Lung (tissue), 12 donors: ENCODE measurements around the gene PDGFC. TPM values are rescaled to one million over a fixed set of nuclear protein-coding genes. Genes with fewer than 3 reads are reported as not detected.

ENCODE experiments used
- ATAC-seq: fragments of 200-7000 bp; cut with Tn5 transposase; one replicate; pipeline ENCODE4 v1.9.1; 2020; ENCODE audit warnings: moderate number of reproducible peaks; ENCODE audit not compliant: insufficient read depth, low FRiP score
- DNase-seq, 3 donors: peaks; one replicate each; pipeline ENCODE4 v3.0.0-alpha.2; 2013 to 2017
- H3K27ac ChIP-seq, 2 donors: one replicate each; pipeline ENCODE4 v1.5.1; 2013; ENCODE audit warnings: mild to moderate bottlenecking in 2 of 2, moderate library complexity in 2 of 2, control low read depth in 1 of 2, inconsistent platforms in 1 of 2, low read depth in 1 of 2, low read length in 1 of 2
- H3K27me3 ChIP-seq, 3 donors: one replicate each; pipeline ENCODE4 v1.5.1; 2013; ENCODE audit warnings: low read length in 2 of 3; ENCODE audit not compliant: control insufficient read depth in 3 of 3, insufficient read depth in 3 of 3
- H3K36me3 ChIP-seq, 4 donors: one replicate each; pipeline ENCODE4 v1.5.1; 2013; ENCODE audit warnings: low read length in 4 of 4, mild to moderate bottlenecking in 1 of 4, moderate library complexity in 1 of 4; ENCODE audit not compliant: control insufficient read depth in 4 of 4, insufficient read depth in 4 of 4
- H3K4me1 ChIP-seq, 5 donors: one replicate each; pipeline ENCODE4 v1.5.1; 2013; ENCODE audit warnings: low read length in 5 of 5, mild to moderate bottlenecking in 2 of 5, moderate library complexity in 1 of 5; ENCODE audit not compliant: control insufficient read depth in 5 of 5, insufficient read depth in 5 of 5
- H3K4me3 ChIP-seq: one replicate; pipeline ENCODE4 v1.5.1; 2013; ENCODE audit warnings: mild to moderate bottlenecking, control low read depth, moderate library complexity
- H3K9ac ChIP-seq, 2 donors: one replicate each; pipeline ENCODE4 v1.5.1; 2013; ENCODE audit warnings: low read length in 2 of 2, control low read depth in 1 of 2; ENCODE audit not compliant: insufficient read depth in 1 of 2
- H3K9me3 ChIP-seq, 4 donors: one replicate each; pipeline ENCODE4 v1.5.1; 2013; ENCODE audit warnings: low read length in 3 of 4, mild to moderate bottlenecking in 1 of 4, moderate library complexity in 1 of 4; ENCODE audit not compliant: control insufficient read depth in 4 of 4, insufficient read depth in 3 of 4
- WGBS, 2 donors: extraction: QIAGEN DNeasy Blood & Tissue Kit; methylation state at CpG; one replicate each; pipeline ENCODE4 v1.1.7; 2013; 5-methylcytosine and 5-hydroxymethylcytosine counted together
- polyA plus RNA-seq, 2 donors: library from polyadenylated mRNA; stranded (reverse); fragments of 200-250 nt; gene quantifications; one replicate each; pipeline ENCODE4 v1.2.1, GENCODE V29; 2013
- total RNA-seq, 2 donors: library from RNA; depleted of rRNA in 1 of 2; stranded (reverse); fragments of >200 nt in 1 of 2; gene quantifications; one replicate each; pipeline ENCODE4 v1.2.1, GENCODE V29; 2014 to 2021
- TF ChIP-seq, protein P1 (sequence below): IDR thresholded peaks from 2 replicates; pipeline ENCODE4 v1.5.1; 2012; ENCODE audit warnings: mild to moderate bottlenecking; ENCODE audit errors: control extremely low read depth, extremely low read depth
- donor health status: control.
- donor health status: control.
- donor health status: Bipolar disorder and iron deficiency.
- donor health status: healthy.
- donor health status: DM: yes; HTN: yes; CAD: no.

The PDGFC gene
- total and polyA plus RNA-seq, 4 donors = 4.5 to 56.0 (median 11.7) TPM

DNA sequence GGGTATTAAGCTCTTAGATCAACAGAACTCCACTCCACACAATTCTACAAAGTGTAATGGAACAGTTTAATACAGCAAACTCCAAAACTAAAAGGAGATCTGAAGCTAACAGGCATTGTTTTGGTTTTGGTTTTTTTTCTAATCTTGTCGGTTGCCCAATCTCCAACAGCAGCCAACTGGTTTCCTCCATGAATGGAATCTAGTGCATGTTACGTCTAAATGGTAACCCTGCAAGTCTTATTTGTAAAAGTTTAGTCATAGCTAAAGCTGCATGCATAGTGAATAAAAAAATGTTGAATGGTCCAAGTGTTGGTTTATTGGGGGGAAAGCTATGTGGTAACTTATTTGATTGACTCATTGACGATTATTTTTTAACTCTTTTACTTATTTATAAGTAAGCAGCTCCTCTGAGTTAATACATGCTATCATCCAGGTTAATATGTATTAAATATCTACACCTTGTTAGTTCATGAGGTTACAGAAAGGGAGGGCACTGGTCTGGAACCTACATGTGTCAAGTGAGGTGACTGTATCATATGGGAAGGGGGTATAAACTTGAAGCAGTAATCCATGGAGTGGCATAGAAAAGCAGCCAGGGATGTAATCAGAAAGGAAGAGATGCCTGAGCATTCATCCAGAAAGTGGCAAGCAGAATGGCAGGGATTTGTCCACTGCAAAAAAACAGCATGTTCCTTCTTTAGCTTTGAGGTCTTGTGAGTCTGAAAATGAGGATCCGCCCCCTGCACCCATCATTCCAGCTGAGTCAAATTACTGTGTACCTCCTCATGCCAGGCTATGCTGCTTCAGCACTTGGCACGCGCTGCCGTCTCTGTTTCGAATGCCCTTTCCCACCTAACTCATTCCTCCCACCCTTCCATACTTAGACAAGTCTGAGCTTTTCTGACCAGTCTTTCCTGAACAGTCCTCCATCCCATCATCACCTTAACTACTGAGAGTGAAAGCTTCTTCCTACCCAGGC lies 81.7 kb downstream of the PDGFC start:
- Histone ChIP-seq H3K9ac (no peak overlapping the region), H3K27ac (no peak overlapping the region), H3K4me1 (no peaks in the 10 kb centered on the region), H3K36me3 (no peaks in the 10 kb centered on the region), H3K9me3 (peaks cover 0 to 3% (median 1%) of the 10 kb centered on the region in 4 donors), H3K27me3 (no peaks in the 10 kb centered on the region), H3K4me3 (no peak overlapping the region)
- no peak for ATAC-seq
- TF ChIP-seq, protein P1, sequence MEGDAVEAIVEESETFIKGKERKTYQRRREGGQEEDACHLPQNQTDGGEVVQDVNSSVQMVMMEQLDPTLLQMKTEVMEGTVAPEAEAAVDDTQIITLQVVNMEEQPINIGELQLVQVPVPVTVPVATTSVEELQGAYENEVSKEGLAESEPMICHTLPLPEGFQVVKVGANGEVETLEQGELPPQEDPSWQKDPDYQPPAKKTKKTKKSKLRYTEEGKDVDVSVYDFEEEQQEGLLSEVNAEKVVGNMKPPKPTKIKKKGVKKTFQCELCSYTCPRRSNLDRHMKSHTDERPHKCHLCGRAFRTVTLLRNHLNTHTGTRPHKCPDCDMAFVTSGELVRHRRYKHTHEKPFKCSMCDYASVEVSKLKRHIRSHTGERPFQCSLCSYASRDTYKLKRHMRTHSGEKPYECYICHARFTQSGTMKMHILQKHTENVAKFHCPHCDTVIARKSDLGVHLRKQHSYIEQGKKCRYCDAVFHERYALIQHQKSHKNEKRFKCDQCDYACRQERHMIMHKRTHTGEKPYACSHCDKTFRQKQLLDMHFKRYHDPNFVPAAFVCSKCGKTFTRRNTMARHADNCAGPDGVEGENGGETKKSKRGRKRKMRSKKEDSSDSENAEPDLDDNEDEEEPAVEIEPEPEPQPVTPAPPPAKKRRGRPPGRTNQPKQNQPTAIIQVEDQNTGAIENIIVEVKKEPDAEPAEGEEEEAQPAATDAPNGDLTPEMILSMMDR = no peak
- 78 to 84% methylated on average over 8 of the region's 8 CpGs for WGBS, 2 donors
- no peak for DNase-seq

DNA sequence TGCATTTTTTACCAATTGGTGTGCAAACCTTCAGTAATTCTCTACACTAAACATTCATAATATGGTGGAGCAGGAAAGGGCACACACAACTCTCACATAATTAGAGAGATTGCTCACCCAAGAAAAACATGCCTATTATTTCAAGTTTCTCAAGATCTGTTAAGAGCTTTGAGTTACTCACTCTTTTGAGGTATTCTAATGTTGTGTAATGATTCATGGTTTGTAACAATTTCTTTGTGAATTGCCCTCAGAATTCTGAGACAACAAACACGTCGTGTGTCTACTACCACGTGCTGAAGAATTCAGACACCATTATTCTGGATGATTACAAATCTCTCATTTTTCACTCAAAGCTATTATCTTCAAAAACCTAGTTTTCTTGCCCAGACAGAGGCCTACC lies 82.8 kb downstream of the PDGFC start:
- no peak for ATAC-seq
- Histone ChIP-seq H3K9me3 (peaks cover 0 to 3% (median 1%) of the 10 kb centered on the region in 4 donors), H3K4me3 (no peak overlapping the region), H3K27me3 (no peaks in the 10 kb centered on the region), H3K27ac (no peak overlapping the region), H3K4me1 (no peaks in the 10 kb centered on the region), H3K36me3 (no peaks in the 10 kb centered on the region), H3K9ac (no peak overlapping the region)
- WGBS, 2 donors = 56% methylated on average over 3 of the region's 3 CpGs
- DNase-seq = no peak
- TF ChIP-seq, protein P1 = no peak

DNA sequence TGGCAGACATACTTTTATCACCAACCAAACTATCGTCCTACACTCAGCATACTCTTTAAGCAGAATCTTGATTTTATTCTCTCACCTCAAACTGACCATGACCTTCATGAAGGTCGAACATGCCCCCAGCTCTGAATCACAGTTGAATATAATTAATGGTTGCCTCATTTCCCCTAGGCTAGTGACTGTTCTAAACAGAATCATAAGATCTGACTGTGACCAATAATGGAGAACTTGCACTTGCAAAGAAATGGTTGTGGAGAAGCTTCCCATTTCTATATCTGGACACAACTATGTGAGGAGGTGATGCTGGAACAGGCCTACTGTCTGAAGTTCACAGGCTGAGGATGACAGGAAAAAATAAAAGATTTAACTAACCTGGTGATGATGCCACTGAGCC lies 85.1 kb downstream of the PDGFC start:
- Histone ChIP-seq H3K9me3 (peaks cover 0 to 3% (median 1%) of the 10 kb centered on the region in 4 donors), H3K36me3 (no peaks in the 10 kb centered on the region), H3K27ac (no peak overlapping the region), H3K4me1 (no peaks in the 10 kb centered on the region), H3K27me3 (no peaks in the 10 kb centered on the region), H3K9ac (no peak overlapping the region), H3K4me3 (no peak overlapping the region)
- ATAC-seq (no peak), DNase-seq (no peak)
- TF ChIP-seq, protein P1 = no peak
- WGBS, 2 donors = 83 to 92% methylated on average over 2 of the region's 2 CpGs
